Fibroblast of the aortic adventitia (primary cell): ENCODE data around the gene ZSCAN23. TPM values are rescaled to one million over a fixed set of nuclear protein-coding genes. Genes with fewer than 3 reads are reported as not detected.

Experiments
- DNase-seq: peaks from one replicate; pipeline ENCODE4 v3.0.0-alpha.2; 2010; ENCODE audit warnings: low read depth
- H3K4me3 ChIP-seq: 2 replicates; pipeline ENCODE4 v1.5.1; 2011; ENCODE audit warnings: low read depth, mild to moderate bottlenecking, control low read depth, low read length, moderate library complexity
- CTCF ChIP-seq: IDR thresholded peaks from 2 replicates; pipeline ENCODE4 v1.5.1; 2011; ENCODE audit warnings: mild to moderate bottlenecking, low read length, control low read depth, inconsistent platforms; ENCODE audit not compliant: insufficient read depth
- total RNA-seq: library from RNA; depleted of rRNA; stranded (reverse); fragments of >200 nt; gene quantifications from 2 replicates; pipeline ENCODE4 v1.2.3, GENCODE V29; 2012; ENCODE audit warnings: low replicate concordance

Gene ZSCAN23
- total RNA-seq, 1 donor: 6.7 TPM

DNA sequence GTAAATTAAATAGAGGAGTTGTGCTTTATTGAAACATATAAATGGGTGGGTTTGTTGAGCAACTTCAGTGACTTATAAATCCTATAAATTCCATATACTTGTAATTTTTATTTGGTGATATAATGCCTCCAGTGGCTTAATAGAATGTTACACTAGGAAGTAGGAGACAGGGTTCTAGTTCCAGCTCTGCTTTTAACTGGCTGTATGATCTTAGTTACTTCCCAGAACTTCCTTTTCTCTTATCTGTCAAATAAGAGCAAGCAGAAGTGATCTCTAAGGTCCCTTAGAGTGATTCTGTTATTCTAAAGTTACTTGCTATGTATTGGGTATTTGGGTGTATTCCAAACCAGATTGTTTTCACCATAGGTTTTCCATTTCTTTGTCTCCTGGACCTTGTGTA lies 10.2 kb downstream of the ZSCAN23 start:
- no peak overlapping the region for H3K4me3 ChIP-seq
- TF ChIP-seq CTCF: no peak
- no peak for DNase-seq

DNA sequence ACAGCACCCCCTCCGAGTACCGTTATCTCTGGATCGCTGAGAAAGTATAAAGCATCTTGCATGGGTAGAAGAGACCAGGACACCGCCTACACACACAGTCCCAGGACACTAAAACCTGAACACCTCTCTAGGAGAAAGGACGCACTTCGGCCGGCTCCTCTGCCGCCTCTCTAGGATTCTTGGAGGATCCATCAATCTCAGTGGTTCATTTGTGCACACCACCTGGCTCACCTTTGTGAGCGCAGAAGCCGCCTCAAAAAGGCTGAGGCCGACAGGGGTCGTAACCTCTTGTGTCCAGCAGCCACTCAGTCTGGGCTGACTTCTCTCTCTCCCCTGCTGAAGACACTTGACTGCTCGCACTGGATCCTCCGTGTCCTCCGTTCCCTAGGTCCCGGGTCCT lies 13.5 kb downstream of the ZSCAN23 start:
- H3K4me3 ChIP-seq: no peak overlapping the region
- no peak for TF ChIP-seq CTCF
- DNase-seq: no peak

DNA sequence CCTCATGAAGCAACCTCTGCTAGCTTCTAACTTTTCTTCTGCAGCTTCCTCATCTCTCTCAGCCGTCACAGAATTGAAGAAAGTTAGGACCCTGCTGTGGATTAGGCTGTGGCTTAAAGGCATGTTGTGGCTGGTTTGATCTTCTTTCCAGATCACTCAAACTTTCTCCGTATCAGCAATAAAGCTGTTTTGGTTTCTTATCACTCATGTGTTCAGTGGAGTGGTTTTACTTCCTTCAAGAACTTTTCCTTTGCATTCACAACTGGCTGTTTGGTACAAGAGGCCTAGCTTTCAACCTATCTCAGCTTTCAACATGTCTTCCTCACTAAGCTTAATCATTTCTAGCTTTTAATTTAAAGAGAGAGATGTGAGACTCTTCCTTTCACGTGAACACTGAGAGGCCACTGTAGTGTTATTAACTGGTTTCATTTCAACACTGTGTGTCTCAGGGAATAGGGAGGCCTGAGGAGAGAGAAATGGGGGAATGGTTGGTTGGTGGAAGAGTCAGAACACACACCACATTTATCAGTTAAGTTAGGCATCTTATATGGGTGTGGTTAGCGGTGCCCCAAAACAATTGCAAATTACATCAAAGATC lies 17.2 kb downstream of the ZSCAN23 start:
- no peak for DNase-seq
- TF ChIP-seq CTCF: no peak
- no peak overlapping the region for H3K4me3 ChIP-seq

- DNase-seq: no peak
- no peak overlapping the region for H3K4me3 ChIP-seq
- no peak for TF ChIP-seq CTCF
Measured at GRCh38 chr6:28424163-28424562, 19.1 kb downstream of the ZSCAN23 start.

DNA sequence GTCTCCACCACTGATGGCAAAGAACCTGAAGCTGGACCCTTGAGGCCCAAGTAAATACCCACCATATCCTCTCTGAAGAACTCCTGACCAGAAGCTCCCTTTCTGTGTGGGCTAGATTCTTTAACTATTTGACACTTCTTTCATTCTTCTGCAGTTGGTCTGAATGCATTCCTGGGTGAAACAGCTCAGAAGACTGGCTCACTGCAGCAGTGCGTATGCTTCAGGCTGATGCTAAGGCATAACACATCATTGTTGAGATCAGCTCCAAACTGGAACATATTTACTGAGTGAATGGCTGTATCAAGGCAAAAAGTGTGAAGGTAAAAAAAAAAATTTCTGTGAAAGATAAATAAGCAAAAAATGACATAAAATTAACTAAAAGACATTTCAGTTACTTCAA lies 19.7 kb downstream of the ZSCAN23 start:
- TF ChIP-seq CTCF: no peak
- DNase-seq: no peak

DNA sequence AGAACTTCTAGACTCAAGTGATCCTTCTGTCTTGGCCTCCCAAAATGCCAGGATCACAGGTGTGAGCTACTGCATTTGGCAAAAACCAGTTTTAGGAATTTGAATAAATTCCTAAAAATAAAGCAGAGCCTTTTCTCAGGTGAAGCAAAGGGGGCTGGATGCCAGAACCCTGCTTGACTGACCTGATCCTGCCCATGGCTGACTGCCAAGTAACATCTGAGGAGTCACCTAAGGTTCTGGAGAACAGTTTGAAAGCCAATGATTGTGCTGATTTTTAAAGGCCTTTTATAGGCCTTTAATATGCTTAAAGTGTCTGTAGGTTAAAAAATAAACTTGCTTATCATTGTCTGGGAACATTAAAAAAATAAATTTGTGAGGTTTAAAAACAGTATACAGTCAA lies 29.6 kb downstream of the ZSCAN23 start:
- no peak overlapping the region for H3K4me3 ChIP-seq
- DNase-seq: no peak
- no peak for TF ChIP-seq CTCF

More for the DNA sequence above, 19.7 kb downstream of the ZSCAN23 start:
- H3K4me3 ChIP-seq: no peak overlapping the region

DNA sequence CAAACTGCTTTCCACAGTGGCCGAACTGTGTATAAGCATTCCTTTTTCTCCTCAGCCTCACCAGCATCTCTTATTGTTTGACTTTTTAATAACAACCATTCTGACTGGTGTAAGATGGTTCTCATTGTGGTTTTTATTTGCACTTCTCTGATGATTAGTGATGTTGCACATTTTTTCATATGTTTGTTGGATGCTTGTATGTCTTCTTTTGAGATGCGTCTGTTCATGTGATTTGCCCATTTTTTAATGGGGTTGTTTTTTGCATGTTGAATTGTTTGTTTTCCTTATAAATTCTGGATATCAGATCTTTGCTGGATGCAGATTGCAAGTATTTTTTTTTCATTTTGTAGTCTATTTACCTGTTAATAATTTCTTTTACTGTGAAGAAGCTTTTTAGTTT lies 32.5 kb downstream of the ZSCAN23 start:
- DNase-seq: no peak
- TF ChIP-seq CTCF: no peak
- H3K4me3 ChIP-seq: no peak overlapping the region
